Parathyroid adenoma (tissue), 2 donors: ENCODE measurements around the gene FAM3B.

Source experiments
- H2AFZ ChIP-seq: fragments of 300-600 bp; sonication (generic); one replicate; pipeline ENCODE4 v1.7.0; 2017; ENCODE audit warnings: antibody characterized with exemption, mild to moderate bottlenecking
- H3K27ac ChIP-seq: fragments of 300-600 bp; sonication (generic); one replicate; pipeline ENCODE4 v1.7.0; 2017
- H3K27me3 ChIP-seq: fragments of 300-600 bp; sonication (generic); one replicate; pipeline ENCODE4 v1.7.0; 2017; ENCODE audit warnings: low read length; ENCODE audit not compliant: control insufficient read depth, insufficient read depth
- H3K36me3 ChIP-seq: fragments of 300-600 bp; sonication (generic); one replicate; pipeline ENCODE4 v1.7.0; 2017; ENCODE audit warnings: low read length; ENCODE audit not compliant: control insufficient read depth, insufficient read depth
- H3K4me1 ChIP-seq: fragments of 300-600 bp; sonication (generic); one replicate; pipeline ENCODE4 v1.7.0; 2017; ENCODE audit warnings: control low read depth
- H3K4me2 ChIP-seq: fragments of 300-600 bp; sonication (generic); one replicate; pipeline ENCODE4 v1.7.0; 2017; ENCODE audit warnings: low read length
- H3K4me3 ChIP-seq: fragments of 300-600 bp; sonication (generic); one replicate; pipeline ENCODE4 v1.7.0; 2017; ENCODE audit warnings: low read depth, low read length
- H3K79me2 ChIP-seq: fragments of 300-600 bp; sonication (generic); one replicate; pipeline ENCODE4 v1.7.0; 2017; ENCODE audit warnings: control low read depth
- H3K9ac ChIP-seq: fragments of 300-600 bp; sonication (generic); one replicate; pipeline ENCODE4 v1.7.0; 2017; ENCODE audit warnings: mild to moderate bottlenecking
- H3K9me3 ChIP-seq: fragments of 300-600 bp; sonication (generic); one replicate; pipeline ENCODE4 v1.7.0; 2017; ENCODE audit warnings: low read length; ENCODE audit not compliant: control insufficient read depth
- CTCF ChIP-seq: fragments of 300-600 bp; sonication (generic); IDR thresholded peaks from one replicate; pipeline ENCODE4 v1.7.0; 2017; ENCODE audit warnings: antibody characterized with exemption, mild to moderate bottlenecking
- donor health status: primary hyperparathyroidism.

Gene FAM3B

GRCh38 chr21:41322496-41323382 is 6.1 kb downstream of the FAM3B start:
- TF ChIP-seq CTCF = no peak
- Histone ChIP-seq H3K27ac (no peak overlapping the region), H3K36me3 (no peaks in the 10 kb centered on the region), H3K79me2 (no peaks in the 10 kb centered on the region), H3K9ac (no peak overlapping the region), H3K4me3 (no peak overlapping the region), H3K9me3 (no peaks in the 10 kb centered on the region), H2AFZ (no peak overlapping the region), H3K27me3 (no peaks in the 10 kb centered on the region), H3K4me2 (no peak overlapping the region), H3K4me1 (no peaks in the 10 kb centered on the region)

GRCh38 chr21:41325138-41325912 is 8.7 kb downstream of the FAM3B start:
- H3K9ac ChIP-seq = no peak overlapping the region
- H3K4me1 ChIP-seq = no peaks in the 10 kb centered on the region
- no peak overlapping the region for H2AFZ ChIP-seq
- no peaks in the 10 kb centered on the region for H3K36me3 ChIP-seq
- H3K79me2 ChIP-seq = no peaks in the 10 kb centered on the region
- no peak overlapping the region for H3K4me3 ChIP-seq
- TF ChIP-seq CTCF = no peak
- H3K9me3 ChIP-seq = no peaks in the 10 kb centered on the region
- no peaks in the 10 kb centered on the region for H3K27me3 ChIP-seq
- no peak overlapping the region for H3K4me2 ChIP-seq
- H3K27ac ChIP-seq = no peak overlapping the region

GRCh38 chr21:41326414-41327080 is 9.9 kb downstream of the FAM3B start:
- Histone ChIP-seq H3K4me2 (no peak overlapping the region), H3K4me3 (no peak overlapping the region), H2AFZ (no peak overlapping the region), H3K27ac (no peak overlapping the region), H3K9me3 (no peaks in the 10 kb centered on the region), H3K79me2 (no peaks in the 10 kb centered on the region), H3K27me3 (no peaks in the 10 kb centered on the region), H3K4me1 (no peaks in the 10 kb centered on the region), H3K9ac (no peak overlapping the region), H3K36me3 (no peaks in the 10 kb centered on the region)
- no peak for TF ChIP-seq CTCF

- Histone ChIP-seq H3K36me3 (no peaks in the 10 kb centered on the region), H3K9me3 (no peaks in the 10 kb centered on the region), H3K27ac (no peak overlapping the region), H3K4me1 (no peaks in the 10 kb centered on the region), H3K27me3 (no peaks in the 10 kb centered on the region), H3K79me2 (no peaks in the 10 kb centered on the region), H3K9ac (no peak overlapping the region), H3K4me2 (no peak overlapping the region), H3K4me3 (no peak overlapping the region), H2AFZ (no peak overlapping the region)
- TF ChIP-seq CTCF = no peak
Observed at GRCh38 chr21:41327753-41328152, 11.2 kb downstream of the FAM3B start.
